Left lobe of liver (tissue), 2 donors: ENCODE measurements around the gene TIGD1. TPM values are rescaled to one million over a fixed set of nuclear protein-coding genes. Genes with fewer than 3 reads are reported as not detected.

Experiments used
- ATAC-seq: fragments of 200-7000 bp; cut with Tn5 transposase; one replicate; pipeline ENCODE4 v1.9.1; 2020; ENCODE audit warnings: mild to moderate bottlenecking, moderate library complexity
- DNase-seq: peaks from one replicate; pipeline ENCODE4 v3.0.0-alpha.2; 2020; ENCODE audit warnings: low spot score
- total RNA-seq: library from RNA; stranded (reverse); gene quantifications from one replicate; pipeline ENCODE4 v1.2.1, GENCODE V29; 2021
- donor health status: DM: no; HTN: no; CAD: no; lungs with moderate emphysema.
- donor health status: DM: no; HTN: yes; CAD: no.

Gene TIGD1
- total RNA-seq, result 1.3 TPM

DNA sequence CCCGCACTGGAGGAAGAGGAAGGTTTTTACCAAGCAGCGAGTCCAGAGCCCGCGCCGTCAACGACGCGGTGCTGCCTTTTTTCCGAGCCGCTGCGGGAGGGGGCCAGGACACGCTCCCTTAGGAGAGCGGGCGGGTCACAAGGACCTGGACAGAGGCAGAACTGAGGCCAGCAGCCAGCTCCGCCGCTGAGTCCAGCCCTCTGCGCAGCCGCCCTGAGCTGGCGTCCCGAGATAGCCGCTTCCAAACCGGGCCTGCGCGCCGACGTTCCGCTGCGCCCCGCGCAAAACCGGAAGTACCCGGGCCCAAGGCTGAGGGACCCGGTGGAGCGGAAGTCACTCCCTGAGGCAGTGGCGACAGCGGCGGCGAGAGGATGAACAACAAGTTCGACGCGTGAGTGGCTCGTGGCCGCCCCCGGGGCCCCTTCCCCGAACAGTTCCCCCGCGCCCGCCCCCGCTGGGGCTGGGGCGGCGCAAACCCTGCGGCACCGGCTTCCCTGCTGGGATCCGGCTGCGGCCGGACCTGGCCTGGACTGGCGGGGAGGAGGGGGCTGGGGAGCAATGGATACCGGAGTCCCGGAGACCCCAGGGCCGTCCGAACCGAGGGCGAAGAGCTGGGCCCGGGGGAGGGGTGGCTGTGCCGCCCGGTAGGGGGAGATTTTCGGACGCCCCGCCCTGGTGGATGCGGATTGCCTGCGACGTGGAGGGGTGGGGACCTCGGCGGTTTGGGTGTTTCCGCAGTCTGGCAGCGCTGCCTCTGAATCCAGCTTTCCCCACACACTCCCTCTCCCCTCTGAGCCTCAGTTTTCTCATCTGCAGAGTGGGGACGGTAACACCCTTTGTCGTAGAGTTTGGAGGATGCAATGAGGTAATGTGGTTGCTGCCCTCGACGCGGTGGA lies at the start of gene TIGD1, which contains the start of gene EIF4E2:
TIGD1 (minus strand) TSS at position 204 of the 896 bp plus-strand sequence. CDS start 675 bp downstream, outside the sequence.
EIF4E2 (plus strand) TSS at position 336 of the 896 bp plus-strand sequence; CDS start at position 372, 36 bp downstream.
- peak; percentile 92 for ATAC-seq
- peak; percentile 98 for DNase-seq

DNA sequence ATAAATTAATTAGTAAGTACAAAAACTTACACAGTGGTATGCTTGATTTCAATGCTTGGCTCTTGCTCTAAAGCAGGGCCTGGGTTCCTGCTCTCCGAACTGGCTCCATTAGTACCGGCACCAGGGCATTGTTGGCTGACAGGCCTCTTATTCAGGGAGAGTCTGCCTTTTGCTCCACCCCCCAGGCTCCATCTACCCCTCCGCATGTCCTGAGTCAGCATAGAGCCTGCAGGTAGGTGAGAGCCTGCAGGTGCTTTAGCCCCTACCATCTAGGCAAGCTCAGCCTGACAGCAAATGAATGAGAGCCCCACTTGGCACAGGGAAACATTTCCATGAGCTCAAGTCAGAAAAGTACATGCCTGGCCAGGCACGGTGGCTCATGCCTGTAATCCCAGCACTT lies 47.9 kb upstream of the TIGD1 start:
- no peak for ATAC-seq
- DNase-seq, result no peak

DNA sequence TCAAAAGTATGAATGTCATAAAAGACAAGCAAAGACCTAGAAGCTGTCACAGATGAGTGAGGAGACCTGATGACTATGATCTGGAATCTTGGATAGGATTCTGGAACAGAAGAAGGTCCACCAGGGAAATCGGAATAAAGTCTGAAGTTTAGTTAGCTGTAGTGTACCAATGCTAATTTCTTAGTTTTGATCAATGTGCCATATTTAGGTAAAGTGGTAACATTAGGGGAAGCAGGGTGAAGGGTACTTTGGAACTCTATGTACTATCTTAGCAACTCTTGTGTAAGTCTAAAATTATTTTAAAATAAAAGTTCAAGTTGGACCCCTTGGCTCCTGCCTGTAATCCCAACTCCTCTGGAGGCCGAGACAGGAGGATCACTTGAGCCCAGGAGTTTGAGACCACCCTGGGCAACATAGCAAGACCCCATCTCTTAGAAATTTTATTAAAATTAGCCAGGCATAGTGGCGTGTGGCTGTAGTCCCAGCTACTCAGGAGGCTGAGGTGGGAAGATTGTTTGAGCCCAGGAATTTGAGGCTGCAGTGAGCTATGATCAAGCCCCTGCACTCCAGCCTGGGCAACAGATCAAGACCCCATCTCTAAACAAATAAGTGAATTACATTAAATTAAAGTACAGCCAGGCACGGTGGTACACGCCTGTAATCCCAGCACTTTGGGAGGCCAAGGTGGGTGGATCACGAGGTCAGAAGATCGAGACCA lies 47.2 kb upstream of the TIGD1 start:
- no peak for ATAC-seq
- no peak for DNase-seq

DNA sequence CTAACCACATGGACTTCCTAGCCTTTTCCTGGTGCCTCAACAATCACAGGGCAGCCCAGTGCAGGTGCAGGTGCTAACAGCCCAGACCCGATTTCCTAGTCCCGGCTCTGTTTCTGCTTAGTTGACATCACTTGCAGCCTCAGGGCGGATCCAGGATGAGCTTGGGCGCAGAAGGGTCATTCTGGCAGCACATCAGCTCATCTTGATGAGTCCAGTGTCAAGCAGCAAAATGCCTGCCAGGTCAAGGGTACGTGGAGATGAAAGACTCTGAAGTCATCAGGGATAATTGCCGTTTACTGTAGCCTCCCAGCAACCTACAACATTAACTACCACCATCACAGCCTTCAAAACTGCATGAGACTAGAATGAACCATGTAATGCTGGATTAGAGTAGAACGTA lies 43.6 kb upstream of the TIGD1 start:
- ATAC-seq (no peak), DNase-seq (no peak)

DNA sequence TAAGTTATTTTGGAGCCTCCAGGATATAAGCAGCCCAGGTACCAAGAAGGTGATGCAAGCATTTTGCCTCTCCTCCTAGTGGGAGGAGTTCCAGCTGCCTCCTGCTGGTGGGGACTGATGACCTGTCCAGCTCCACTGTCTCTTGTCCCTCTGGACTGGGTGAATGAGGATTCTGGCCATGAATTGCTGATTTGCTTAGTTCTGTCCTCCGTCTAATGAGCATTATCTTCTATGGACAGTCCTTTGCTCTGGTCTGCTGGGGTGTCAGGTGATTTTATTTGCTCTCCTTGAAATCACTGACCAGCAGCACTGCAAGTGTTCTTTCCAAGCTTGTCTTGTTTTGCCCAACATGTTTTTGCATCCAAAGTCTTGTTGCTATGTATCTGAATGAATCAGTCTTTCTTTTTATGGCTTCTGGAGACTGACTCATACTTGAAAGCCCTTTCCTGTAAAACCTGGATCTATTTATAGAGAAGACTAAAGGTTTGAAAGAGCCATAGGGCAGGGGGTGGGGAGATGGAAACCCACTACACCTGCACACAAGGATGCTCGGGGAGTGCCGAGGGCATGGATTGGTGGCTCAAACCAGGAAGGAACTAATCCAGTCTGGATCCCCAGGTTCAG lies 42.5 kb upstream of the TIGD1 start:
- ATAC-seq (peak; percentile 46), DNase-seq (no peak)

DNA sequence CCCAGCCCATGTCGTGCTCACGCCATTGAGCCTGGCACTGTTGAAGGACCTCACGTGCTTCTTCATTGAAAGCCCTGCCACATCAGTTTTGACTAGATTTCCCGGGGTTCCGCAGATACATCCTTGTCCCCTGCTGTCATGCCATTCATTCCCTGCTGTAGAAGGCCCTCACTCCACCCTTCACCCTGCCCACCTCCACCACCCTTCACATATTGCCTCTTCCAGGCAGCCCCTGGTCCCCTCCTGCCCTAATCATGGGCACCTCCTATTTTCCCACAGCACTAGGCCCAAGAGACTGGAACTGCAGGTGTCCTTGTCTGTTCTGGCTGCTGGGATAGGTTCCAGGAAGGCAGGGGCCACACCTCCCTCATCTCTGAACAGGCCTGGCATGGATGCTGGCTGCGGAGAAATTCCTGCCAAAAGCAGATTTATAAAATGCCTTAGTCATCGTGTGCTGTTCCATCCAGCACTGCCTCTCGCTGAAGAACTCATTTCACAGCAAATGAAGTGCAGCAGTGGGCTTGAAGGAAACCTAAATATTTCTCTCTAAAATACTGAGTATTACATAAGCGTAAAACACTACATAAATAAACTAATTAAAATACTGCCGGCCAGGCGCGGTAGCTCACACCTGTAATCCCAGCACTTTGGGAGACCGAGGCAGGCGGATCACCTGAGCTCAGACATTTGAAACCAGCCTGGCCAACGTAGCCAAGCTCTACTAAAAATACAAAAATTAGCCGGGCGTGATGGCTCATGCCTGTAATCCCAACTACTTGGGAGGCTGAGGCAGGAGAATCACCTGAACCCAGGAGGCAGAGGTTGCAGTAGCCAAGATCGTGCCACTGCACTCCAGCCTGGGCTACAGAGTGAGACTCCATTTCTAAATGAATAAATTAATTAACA lies 38.6 kb upstream of the TIGD1 start:
- DNase-seq (peak; percentile 87), ATAC-seq (peak; percentile 90)

DNA sequence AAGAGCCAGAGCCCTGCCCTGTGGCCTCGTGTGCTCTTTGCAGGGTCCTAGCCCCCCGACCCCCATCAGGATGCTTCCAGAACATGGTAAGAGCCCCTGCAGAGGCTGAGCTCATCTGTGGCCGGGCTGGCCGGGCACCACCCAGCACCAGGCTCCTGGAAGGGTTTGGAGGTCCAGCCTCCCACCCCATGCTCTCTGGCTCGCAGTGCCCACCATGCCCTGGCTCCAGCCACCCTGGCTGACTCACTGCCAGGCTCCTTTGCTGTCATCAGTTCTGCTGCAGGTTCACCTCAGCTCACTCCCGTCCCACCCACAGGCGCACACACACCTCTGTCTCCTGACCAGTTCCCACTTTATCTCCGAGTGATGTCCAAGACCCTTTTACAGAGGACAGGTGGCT lies 37.7 kb upstream of the TIGD1 start:
- ATAC-seq, result no peak
- DNase-seq, result no peak

DNA sequence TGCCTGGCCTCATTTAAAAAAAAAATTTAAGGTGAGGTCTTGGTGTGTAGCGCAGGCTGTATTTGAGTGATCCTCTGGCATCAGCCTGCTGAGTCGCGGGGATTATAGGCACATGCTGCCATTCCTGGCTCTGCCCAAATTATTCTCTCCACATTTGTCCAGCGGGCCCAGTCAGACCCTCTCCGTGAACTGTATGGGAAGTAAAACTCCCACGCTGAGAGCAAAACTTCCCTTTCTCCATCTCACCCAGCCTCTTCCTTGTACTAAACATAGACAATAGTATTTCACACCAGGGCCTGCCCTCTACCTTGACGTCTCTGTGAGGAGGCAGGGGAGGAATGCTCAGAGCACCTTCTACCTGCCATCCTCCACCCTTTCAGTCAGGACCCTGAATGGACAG lies 37.2 kb upstream of the TIGD1 start:
- no peak for ATAC-seq
- DNase-seq, result no peak

DNA sequence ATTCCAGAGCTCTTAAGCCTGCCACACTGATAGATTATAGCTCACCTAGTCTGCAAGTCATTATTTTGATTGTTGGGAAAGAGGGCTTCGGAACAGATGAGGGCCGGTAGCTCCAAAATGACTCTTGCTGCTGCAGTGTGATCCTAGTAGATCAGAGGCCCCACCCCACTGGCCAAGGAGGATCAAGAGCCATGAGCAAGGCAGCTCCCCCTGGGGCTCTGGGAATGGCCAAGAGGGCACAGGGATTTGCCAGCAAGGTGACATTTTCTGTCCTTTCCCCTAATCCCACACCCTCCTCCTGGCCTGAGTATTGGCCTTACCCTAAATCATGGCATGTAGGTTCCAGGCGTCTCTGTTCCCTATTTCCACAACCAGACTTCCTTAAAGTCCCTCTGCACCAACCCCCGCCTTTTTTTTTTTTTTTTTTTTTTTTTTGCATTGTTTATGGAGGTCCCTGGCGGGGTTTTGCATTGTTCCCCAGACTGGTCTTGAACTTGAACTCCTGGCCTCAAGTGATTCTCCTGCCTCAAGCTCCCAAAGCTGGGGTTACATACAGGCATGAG lies 36.7 kb upstream of the TIGD1 start:
- ATAC-seq, result no peak
- no peak for DNase-seq

GRCh38 chr2:232584238-232584637 lies 33.9 kb upstream of the TIGD1 start:
- no peak for ATAC-seq
- DNase-seq, result no peak

DNA sequence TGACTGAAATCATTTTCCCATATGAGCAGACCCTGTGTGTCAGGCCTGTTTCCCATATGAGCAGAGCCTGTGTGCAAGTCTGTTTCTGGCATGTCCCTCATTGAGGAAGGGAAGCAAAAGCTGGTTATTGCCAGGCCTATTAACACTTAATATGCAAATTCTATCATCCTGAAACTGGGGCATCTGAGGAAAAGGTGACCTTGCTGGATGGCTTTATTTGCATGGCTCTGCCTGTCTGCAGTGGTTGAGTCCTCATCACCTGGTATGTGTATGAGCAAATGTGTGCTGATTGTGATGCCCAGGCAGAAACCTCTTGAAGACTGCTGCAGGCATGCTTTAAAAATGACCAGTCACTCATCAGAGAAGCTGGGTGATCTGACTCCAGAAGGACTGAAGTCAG lies 31.4 kb upstream of the TIGD1 start:
- DNase-seq (no peak), ATAC-seq (no peak)

DNA sequence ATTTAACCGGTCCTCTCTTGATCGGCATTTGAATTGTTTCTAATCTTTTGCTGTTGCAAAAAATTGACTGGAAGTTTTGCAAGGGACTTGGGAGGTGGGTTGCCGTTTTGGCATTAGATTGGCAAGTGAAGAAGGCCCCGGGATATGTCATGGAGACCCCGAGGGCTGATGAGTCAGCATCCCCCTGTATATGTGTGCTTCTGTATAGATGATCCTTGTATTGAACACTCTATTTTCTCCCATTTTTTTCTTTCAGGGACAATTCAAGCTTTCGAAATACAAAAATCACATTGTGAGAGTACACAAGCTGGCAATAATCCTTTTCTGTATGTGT lies 30.3 kb upstream of the TIGD1 start:
- no peak for DNase-seq
- ATAC-seq, result peak; percentile 29

- DNase-seq (no peak), ATAC-seq (no peak)
These were observed 28.3 kb upstream of the TIGD1 start for GRCh38 chr2:232578626-232579025.

- no peak for DNase-seq
- ATAC-seq, result no peak
These were observed 27.5 kb upstream of the TIGD1 start for GRCh38 chr2:232577841-232578240.

DNA sequence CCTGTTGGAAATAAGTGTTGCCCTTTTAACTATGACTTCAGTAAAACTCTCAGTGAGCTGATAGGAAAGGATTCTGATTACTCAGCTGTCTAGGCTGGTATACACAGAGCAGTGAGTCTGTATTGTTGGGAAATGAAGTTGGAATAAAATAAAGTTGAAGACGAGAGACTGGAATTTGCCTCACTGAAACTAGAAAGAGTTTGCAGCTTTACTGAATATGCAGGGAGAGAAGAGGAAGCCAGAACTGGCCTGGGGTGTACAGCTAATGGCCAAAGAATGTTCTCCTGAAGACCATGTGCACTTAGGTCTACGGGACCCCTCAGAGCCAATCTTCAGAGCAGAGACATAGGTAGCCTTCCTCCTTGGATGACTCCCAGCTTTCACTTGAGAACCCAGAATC lies 26.6 kb upstream of the TIGD1 start:
- ATAC-seq, result peak; percentile 14

GRCh38 chr2:232575404-232575746 lies 25.0 kb upstream of the TIGD1 start:
- ATAC-seq (no peak), DNase-seq (no peak)

More for the DNA sequence above, 26.6 kb upstream of the TIGD1 start:
- no peak for DNase-seq

DNA sequence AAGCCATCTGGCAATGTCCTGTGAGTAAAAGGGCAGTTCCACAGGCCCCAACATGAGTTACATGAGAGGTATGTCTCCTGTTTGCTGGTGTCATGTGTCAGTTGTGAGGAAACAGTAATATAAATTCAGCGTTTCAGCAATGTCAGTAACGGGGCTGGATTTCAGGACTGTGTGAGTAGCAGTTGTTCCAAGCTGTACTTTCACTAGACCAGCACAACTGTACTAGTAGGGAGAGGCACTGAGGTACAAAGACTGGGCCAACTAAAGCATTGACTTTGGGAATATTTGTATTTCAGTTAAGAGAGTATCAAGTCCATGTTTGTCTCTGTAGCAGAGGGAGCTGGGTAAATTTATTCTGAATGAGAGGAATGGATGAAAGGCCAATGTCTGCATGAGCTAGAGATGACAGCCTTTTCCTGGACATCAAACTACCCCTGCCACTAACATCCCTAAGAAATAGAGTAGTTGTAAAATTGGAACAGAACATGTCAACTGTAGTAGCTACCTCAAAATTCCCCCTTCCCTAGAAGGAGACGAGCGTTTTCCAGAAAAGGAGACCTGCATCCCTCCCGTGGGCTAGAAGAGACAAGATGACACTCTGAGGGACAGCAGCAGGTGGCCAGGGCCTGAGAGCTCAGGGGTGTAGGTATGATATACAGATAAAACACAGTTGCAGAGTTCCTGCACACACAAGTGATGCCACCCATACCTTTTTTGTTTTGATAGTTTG lies 24.5 kb upstream of the TIGD1 start:
- DNase-seq, result peak; percentile 53

GRCh38 chr2:232573771-232574435 lies 23.5 kb upstream of the TIGD1 start:
- no peak for DNase-seq
- ATAC-seq, result peak; percentile 4

More for the DNA sequence above, 24.5 kb upstream of the TIGD1 start:
- peak; percentile 88 for ATAC-seq

GRCh38 chr2:232573042-232573441 lies 22.7 kb upstream of the TIGD1 start:
- ATAC-seq (no peak), DNase-seq (no peak)
